ENCODE measurements around the gene BORCS8. TPM values are rescaled to one million over a fixed set of nuclear protein-coding genes. Genes with fewer than 3 reads are reported as not detected.
A peak's percentile ranks its signal among the peaks of the same experiment; 100 is the strongest.

The BORCS8 gene
- polyA plus RNA-seq, 12 donors: 8.6 to 15.4 (median 11.8) TPM; not detected in 1

DNA sequence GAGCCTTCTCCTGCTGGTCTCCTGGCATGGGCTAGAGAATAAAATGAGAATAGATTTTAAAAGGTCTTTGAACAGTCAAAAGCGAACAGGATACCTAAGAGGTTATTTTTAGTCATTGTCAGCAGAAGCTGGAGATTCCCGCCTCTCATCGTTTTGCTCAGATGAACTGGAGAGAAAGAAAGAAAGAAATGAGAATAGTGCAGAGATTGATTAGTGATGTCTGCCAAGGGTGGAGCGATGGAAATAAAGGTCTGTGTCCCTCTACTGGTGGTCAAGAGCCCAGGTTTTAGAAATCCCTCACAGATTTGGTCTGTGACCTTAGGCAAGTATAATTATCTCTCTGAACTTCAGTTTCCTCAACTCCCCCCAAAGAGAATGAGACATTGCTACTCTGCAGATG is 25.1 kb upstream of the BORCS8 start:
- no peak for DNase-seq

DNA sequence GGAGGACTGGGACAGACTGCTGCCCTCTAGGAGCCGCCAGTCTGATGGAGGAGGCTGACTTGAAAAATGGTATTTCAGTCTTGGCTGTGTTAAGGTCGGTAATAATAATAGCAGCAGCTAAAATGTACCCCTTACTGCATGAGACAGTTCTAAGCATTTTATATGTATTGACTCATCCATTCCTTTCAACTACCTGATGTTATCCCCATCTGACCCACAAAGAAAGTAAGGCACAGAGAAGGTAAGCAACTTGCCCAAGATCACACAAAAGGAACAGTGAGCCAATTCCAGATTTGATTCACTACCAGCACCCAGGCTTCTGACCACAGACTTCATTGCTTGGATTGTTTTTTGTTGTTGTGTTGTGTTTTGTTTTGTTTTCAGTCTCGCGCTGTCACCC is 23.8 kb upstream of the BORCS8 start:
- DNase-seq: no peak

DNA sequence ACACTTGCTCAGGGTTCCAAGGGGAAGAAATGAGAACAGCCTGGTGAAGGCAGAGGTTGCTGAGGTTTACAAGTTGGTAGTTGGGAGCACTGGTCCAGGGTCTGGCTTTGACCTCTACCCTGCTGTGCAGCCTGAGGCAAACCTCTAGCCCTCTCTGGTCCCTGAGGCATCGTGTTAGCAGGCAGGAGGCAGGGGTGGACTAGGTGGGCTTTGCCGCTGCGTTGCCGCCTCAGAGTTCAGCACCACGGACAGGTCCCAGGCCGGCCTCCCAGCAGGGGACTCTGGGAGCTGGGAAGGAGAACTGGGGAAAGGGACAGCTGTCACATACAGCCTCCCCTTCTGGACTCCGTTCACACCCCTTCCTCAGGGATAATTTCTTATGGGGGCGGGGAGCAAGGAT is 22.9 kb upstream of the BORCS8 start:
- DNase-seq: peak; percentile 60

DNA sequence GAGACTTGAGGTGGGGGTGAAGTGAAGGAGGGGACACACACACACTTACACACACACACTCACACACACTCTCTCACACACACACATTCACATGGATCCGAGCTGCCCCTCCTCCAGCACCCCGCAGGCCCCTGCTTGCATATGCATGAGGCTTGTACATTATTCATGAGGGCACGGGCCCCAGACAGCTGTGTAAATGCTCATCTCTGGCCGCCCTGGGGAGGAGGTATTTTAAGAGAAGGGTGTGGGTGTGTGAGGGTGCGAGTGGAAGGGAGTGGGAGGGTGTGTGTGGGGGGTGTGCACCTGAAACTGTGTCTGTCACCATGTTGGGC is 22.2 kb upstream of the BORCS8 start:
- DNase-seq: no peak

DNA sequence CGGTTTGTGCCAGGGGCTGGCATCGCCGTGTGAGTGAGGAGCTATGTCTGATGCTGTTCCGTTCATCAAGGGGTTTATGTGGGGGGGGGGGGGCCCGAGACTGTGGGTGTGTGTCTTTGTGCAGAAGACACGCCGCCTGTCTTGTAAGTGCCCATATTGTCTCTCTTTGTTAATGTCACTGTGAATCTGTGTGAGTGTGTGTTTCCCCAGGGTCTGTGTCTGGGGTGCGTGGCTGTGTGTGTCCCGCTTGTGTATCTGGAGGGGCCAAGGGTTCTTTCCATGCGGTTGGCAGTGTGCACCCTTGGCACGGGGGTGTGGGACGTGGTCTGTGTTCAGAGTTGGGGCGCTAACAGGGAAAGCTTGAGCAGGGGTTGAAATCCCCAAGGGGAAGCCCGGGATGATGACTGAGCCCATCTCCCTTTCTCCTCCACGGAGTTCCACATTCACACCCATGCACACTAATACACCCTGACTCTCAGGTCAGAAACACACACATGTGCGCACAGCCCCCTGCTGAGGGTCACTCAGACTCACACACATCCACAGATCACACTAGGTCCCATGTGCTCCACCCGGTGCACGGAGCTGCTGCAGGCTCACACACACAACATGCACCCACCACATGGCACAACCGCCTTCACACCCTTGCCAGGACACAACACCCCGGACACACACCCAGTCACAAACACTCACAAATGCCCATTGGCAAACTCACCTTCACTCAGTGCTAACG is 21.6 kb upstream of the BORCS8 start:
- DNase-seq: no peak

DNA sequence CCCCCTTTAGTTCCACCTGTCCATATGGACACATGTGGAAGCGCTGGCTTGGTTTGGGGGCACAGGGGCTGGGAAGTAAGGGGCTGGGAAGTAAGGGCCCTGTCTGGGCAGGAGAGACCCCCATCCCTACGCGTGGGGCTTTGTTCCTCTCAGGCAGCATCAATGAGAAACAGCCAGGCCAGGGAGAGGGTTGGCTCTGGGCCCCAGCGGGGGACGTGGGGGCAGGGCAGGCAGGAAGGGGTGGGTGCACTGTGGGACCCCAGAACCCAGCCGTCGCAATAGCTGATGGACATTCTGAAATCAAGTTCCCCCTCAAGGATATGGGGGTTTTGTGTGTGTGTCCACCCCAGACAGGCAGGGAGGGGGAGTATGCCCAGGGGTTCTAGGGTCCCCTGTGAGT is 21.0 kb upstream of the BORCS8 start:
- no peak for DNase-seq

DNA sequence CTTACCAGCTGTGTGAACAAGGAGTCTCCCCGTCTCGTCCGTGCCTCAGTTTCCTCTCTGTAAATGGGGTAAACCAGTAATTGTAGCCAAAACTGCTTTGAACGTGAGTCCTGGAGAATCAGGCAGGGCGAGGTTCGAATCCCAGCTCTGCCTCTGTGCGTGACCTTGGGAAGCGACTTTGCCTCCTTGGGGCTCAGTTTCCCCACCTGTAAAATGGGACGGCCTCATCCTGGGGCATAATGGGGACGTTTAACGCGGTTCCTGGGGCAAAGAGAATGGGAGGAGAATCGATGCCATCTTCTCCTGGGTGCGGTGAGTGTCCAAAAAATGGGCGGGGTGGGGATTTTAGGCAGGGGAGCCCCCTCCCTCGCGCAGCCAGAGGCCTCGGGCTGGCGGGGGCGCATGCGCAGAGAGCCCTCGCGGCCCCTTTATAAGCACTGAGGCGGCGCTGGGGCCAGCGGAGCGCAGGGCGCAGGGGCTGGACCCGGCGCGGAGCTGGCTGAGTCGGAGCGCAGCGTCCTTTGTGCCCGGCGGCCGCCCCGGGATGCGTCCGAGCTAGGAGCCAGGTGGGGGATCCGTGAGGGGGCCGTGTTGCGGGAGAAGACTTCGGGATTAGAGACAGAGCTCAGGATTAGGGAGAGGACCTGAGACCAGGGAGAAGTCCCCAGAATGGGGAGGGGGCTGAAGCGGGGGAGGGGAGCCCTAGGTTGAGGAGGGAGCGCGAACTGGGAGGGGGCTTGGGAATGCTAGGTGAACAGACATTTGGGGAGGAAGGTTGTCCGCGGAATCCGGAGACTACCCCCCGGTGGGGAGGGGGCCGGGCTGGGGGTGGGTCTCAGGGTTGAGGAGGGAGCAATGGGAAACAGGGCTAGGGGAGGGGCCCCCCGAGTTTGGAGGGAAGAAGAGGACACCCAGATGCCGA is 19.8 kb upstream of the BORCS8 start, which contains the start of gene NCAN:
NCAN (plus strand) TSS at position 460 of the 922 bp plus-strand sequence. CDS start 4,996 bp downstream, outside the sequence.
- DNase-seq: no peak

DNA sequence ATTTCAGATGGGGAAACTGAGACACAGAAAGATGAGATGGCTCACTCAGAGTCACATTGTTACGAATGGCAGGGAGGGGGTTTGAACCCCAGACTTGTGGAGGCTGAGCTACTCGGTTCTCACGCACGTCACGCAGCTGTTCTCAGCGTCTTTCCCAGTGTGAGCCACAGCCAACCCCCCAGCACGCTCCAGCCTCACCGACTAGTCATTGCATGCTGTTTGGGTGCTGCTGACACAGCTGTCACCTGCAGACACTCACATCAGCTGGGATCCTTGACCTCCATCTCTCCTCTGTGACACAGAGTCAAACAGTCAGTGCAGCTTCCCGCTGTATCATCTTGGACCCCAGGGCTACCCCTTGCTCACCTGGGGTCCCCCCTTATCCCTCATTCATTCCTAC is 17.4 kb upstream of the BORCS8 start:
- no peak for DNase-seq

DNA sequence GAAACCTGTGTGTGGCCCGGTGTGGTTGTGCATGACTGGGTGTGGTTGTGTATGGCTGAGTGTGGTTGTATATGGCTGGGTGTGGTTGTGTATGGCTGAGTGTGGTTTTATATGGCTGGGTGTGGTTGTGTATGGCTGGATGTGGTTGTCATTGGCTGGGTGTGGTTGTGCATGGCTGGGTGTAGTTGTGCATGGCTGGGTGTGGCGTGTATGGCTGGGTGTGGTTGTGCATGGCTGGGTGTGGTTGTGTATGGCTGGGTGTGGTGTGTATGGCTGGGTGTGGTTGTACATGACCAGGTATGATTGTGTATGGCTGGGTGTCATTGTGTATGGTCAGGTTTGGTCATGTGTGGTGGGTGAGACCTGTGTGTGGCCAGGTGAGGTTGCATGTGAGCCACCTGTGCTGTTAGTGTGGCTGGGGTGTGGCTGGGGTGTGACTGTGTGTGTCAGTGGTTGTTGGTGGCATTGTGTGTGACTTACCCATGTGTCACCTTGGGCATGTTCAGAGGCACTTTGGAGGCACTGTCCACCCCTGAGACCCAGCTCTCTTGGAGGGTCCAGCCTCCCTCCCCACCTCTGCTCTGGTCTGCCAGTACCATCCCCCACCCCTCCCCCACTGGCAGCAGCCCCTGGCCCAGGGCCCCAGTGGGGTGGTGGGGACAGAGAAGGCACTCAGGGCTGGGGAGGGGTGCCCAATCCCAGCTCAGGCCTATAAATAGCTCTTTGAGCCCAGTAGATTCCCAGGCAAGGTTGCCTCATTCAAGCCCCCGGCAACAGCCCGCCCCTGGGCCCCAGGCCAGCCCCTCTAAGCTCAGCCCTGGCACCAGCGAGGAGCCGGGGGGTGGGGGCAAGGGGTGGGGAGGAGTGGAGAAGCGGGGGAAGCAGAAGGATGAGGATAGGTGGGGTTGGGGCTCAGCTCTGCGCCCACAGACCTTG is 16.0 kb upstream of the BORCS8 start:
- DNase-seq: no peak

DNA sequence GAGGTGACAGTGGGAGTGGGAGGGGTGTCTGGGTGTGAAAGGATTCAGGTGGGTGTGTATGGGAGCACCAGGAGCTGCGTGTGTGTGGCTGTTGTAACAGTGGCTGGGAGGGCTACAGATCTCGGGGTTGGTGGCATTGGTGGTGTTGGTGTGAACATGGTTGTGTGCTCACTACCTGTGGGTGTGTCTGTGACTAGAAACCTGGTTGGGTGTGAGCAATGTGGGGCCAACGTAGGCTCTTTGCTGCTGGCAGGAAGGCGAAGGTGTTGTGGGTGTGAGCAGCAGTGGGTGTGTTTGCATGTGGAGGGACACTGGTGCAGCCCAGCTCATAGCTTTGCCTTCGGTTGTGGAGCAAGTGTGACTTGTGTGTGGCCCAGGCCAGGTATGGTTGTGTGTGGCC is 15.0 kb upstream of the BORCS8 start:
- no peak for DNase-seq

DNA sequence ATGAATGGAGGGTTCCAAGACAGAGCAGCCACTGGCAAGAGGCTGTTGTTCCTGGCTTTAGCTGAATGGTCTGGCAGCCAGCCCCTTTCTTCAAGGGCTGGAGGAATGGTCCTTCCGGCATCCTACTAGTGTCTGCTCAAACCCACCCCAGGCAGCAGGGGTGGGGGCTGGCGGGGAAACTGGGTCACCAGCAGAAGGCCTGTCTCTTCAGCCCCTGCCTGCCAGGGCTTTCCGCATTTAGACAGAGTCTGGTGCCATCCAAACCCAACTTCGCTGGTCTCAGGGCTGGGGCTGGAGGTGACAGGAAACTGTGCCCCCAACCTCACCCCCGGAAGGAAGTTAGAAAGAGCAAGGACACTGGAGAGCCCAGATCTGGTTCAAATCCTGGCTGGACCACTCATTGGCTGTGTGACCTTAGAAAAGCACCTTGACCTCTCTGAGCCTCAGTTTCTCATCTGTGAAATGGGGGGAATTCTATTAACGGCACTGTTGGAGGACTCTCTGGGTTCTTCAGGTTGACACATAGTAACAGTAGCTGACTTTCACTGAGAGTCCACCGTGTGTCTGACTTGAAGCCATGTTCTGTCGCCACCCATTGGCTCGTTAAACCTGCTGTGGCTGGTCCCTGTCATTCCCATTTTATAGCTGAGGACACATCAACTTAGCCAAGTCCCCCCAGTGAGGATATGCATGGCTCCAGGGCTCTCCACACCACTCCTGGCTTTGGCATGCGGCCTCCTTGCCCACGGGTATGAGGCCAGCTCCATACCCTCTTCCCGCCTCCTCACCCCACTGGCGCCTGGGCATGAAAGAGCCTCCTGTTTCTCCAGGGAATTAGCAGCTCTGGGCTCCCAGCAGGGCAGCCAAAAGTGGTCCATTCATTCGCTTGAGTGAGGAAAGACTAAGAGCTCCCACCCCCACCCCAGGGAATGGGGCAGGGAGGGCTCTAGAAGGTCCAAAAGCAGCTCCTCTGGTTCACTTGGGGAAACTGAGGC is 13.8 kb upstream of the BORCS8 start:
- no peak for DNase-seq

DNA sequence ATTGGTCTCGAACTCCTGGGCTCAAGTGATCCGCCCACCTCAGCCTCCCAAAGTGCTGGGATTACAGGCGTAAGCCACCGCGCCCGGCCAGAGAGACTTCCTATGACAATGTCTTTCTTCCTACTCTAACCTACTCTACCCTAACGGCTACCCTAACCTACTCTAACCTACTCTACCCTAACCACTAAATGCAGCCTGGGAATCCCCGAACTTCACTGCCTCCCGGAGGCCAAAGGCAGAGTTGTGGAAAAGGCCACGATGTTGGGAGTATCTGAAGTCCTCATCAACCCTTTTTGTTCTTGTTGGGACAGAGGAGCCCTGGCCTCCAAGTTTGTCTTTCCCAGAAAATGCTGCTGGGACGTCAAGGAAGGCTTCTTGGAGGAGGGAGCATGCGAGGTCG is 12.2 kb upstream of the BORCS8 start:
- DNase-seq: no peak

DNA sequence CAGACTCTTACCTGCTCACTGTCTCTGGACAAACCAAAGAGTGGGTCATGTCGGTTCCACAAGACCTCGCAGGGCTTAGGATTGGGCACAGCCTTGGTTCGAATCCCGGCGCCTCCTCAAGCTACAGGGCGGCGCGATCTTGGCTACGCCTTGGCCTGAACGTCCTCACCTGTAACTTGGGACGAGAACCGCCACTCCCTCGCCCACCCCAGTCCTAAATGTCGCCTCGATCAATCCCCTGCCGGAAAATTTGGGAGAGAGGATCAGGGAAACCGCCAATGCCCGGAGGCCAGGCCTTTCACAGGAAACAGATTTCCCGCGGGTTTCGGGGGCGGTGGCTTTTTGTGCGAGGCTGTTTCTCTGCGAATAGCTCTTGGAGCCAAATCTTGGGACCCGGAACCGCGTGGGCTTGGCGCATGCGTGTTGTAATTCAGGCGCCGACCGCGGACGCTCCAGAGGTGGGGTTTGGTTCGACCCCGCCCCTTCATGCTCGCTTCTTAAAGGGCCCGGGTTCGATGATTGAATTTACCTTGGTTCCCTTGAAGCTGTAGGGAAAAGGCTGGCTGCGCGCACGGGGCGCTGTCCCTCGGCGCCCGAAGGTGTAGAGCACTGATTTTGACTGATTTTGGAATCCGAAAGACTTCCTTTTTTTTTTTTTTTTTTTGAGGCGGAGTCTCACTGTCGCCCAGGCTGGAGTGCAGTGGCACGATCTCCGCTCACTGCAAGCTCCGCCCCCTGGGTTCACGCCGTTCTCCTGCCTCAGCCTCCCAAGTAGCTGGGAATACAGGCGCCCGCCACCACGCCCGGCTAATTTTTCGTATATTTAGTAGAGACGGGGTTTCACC is 11.3 kb upstream of the BORCS8 start, which contains the start of gene NR2C2AP:
NR2C2AP (minus strand) TSS at position 403 of the 845 bp plus-strand sequence; CDS start at position 49, 354 bp downstream.
- peak; percentile 93 for DNase-seq

DNA sequence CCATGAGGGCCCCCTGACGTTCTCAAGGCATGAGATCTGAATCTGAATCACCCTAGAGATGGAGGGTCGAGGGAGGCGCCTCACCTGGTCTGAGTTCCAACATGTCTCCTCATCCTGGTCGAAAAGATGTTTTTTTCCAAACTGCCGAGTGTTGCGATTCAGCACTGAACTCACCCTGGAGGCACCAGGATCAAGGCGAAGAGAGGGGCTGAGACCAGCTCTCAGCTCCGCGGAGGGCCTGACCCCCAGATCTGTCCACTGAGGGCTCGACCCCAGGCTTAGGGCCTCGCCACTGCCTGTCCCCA is 10.7 kb upstream of the BORCS8 start:
- DNase-seq: no peak

DNA sequence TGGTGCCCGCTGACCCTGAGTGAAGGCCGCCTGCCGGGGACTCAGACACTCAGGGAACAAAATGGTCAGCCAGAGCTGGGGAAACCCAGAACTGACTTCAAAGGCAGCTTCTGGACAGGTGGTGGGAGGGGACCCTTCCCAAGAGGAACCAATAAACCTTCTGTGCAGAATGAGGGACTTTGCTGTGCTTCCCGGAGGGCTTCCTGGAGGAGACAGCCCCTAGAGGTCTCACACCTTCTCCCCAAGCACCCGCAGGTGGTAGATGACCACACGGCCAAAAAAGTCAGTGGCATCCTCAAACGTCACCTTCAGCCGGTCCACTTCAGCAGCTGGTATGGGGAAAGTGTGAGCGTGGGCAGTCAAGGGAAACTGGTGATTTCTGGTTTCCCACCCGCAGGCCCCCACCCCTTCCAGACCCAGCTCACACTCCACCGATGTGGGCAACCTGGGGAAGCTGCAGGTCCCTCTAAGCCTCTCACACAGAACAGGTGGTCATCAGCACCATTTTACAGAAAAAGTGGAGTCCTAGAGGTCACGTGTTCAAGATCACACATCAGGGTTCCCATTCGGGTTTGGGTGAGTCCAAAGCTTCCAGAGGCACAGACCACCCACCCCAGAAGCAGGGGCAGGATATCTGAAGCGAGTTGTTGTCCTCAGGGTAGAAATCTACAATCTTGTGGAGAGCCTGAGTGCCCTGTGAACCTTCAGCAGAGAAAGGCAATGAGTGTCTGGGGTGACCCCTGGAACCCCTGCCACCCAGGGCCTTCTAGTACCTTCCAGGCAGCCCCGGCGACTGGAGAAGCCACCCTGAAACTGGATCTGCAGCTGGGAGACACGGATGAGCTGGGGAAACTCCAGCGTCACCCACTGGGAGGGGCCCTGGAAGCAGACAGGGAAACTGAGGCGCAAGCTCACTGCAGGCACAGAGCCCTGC is 10.0 kb upstream of the BORCS8 start:
- no peak for DNase-seq

DNA sequence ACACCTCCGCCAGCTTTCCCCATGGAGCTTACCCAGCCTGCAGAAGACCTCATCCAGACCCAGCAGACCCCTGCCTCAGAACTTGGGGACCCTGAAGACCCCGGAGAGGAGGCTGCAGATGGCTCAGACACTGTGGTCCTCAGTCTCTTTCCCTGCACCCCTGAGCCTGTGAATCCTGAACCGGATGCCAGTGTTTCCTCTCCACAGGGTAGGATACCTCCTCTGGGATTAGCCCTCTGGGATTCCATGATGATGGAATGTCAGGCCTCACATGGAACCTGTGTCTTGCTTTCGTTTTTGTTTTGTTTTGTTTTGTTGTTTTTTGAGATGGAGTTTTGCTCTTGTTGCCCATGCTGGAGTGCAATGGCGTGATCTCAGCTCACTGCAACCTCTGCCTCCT is 2.0 kb upstream of the BORCS8 start:
- no peak for DNase-seq

DNA sequence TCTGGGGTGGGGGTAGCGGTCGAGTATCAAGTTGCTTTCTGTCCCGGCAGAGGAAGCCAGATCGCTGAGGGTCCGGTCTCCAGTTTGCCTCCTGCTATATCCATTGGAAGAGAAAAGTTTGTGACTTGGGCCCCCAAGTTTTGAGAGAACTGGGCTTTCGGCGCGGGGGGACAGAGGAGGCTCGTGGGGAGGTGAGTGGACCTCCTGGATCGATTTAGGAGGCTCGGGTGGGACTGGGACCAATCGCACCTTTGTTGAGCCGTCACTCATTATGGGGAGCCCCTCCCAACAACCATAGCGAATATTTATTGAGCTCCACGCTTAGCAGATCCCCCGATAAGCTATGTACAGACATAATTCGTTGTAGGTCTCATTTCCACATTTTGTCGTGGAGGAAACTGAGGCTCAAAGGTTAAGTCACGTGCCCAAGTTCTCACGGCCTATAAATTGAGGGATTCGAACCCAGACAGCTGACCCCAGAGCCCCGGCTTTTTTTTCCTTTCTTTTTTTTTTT is 1.0 kb upstream of the BORCS8 start:
- no peak for DNase-seq

DNA sequence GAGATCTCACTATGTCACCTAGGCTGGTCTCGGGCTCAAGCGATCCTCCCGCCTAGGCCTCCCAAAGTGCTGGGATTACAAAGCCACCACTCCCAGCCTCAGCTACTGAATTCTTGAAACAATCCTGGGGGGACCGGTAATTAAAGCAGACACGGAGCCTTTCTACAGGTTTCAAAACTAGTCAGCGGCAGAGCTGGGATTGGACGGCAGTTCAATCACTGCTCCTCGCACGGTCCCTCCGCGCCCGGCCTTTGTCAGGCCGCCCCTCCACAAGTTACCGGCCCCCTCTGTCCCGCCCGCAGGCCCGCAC is 229 bp downstream of the BORCS8 start:
- no peak for DNase-seq

DNA sequence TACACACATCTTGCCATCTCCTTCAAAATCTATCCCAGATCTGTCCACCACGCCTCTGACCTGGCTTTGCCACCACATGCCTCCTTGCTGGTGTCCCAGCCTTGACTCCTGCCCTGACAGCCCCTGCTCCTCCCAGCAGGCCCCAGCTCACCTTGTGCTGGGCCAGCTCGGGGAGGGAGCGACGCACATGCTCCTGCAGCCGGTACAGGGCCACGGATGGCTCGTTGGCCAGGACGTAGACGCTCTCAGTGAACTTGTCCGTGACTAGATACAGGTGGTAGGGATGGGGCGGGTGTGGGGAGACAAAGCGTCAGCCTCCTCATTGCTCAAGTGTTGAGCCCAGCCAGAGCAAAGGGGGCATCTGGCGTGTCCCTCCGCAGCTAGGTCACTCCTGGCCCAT is 5.2 kb downstream of the BORCS8 start:
- DNase-seq: no peak

Measured in muscle of arm (tissue), 12 donors.